SK-N-MC (cell line): ENCODE data around the gene DDIT4.

Experiments
- EZH2 ChIP-seq: fragments of 200-600 bp; sonication (generic); IDR thresholded peaks from one replicate; pipeline ENCODE4 v1.6.1; 2017; ENCODE audit warnings: antibody characterized with exemption
- FOXP2 ChIP-seq: optimal IDR thresholded peaks from 2 replicates; pipeline ENCODE3; 2011; ENCODE audit warnings: mild to moderate bottlenecking, moderate library complexity; ENCODE audit not compliant: insufficient read depth; ENCODE audit errors: extremely low read length, control extremely low read depth
- POLR2AphosphoS5 ChIP-seq: IDR thresholded peaks from 2 replicates; pipeline ENCODE4 v1.6.1; 2012; ENCODE audit warnings: mild to moderate bottlenecking, low read depth, low read length, borderline replicate concordance

DNA sequence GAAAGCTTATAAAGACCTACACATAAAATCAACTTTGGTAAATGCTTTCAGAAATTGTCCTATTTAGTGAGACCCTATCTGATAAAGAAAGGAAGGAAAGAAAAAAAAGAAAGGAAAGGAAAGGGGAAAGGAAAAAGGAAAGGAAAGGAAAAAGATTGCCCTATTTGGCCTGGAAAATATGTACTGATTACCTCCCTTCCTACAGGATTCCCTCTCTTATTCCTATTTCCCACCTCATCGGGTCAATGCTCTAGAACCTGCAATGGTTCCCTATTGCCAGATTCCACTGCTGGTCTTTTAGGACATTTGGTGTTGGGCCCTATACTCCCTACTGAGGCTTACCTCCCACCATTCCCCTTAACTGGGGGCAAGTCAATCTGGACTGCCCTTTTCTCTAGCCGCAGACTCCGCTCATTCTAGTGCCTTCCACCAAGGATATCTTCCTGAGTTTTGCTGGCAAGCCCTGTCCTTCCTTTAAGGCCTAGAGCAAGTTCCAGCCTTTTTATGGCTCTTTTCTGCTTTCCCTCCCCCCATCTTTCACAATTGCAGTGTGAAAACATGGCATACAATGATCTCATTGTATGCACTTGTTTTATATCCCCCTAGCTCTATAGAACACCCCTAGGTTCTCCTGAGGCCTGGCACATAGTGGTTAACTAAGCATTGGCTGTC, 4.4 kb downstream of the DDIT4 start:
- no peak for TF ChIP-seq POLR2AphosphoS5
- no peak for TF ChIP-seq EZH2
- TF ChIP-seq FOXP2 = no peak
